ENCODE measurements around the gene FPR3.

The FPR3 gene

GRCh38 chr19:51815043-51815442, 20.1 kb downstream of the FPR3 start:
- TF ChIP-seq Cebpa-rat (IDR thresholded peaks at IDR 0.05) = no peak
- H3K27ac ChIP-seq = peak overlapping the region in 3 of 11 experiments; percentile 80 to 96 (median 95); a peak in 5 of 22 replicates
- H3K27me3 ChIP-seq = no peaks in the 10 kb centered on the region
- H3K4me3 ChIP-seq = no peak overlapping the region
- peak overlapping the region in 4 of 11 experiments; percentile 6 to 87 (median 48); a peak in 5 of 22 replicates for H3K4me2 ChIP-seq
- no peak overlapping the region for H3K9ac ChIP-seq
- peaks cover 0 to 33% (median 15%) of the 10 kb centered on the region in 11 experiments; a peak in 14 of 22 replicates for H3K36me3 ChIP-seq
- H4K20me1 ChIP-seq = no peaks in the 10 kb centered on the region
- peaks cover 4 to 97% (median 7%) of the 10 kb centered on the region in 10 experiments; a peak in 17 of 20 replicates for H3K4me1 ChIP-seq
- peaks cover 23 to 89% (median 68%) of the 10 kb centered on the region in 11 experiments for H3K9me3 ChIP-seq (replicated peaks in 1 of 11)

GRCh38 chr19:51816711-51817110, 21.8 kb downstream of the FPR3 start:
- H4K20me1 ChIP-seq = no peaks in the 10 kb centered on the region
- H3K4me2 ChIP-seq = peak overlapping the region in 5 of 11 experiments; percentile 7 to 87 (median 48); a peak in 9 of 22 replicates
- peaks cover 8 to 99% (median 17%) of the 10 kb centered on the region in 10 experiments; a peak in 17 of 20 replicates for H3K4me1 ChIP-seq
- peak overlapping the region in 3 of 11 experiments; percentile 43 to 80 (median 78); a peak in 6 of 22 replicates for H3K9ac ChIP-seq
- no peak overlapping the region for H3K4me3 ChIP-seq
- TF ChIP-seq Cebpa-rat (IDR thresholded peaks at IDR 0.05) = no peak
- H3K27ac ChIP-seq = peak overlapping the region in 5 of 11 experiments; percentile 39 to 96 (median 80); a peak in 9 of 22 replicates
- peaks cover 23 to 88% (median 60%) of the 10 kb centered on the region in 11 experiments for H3K9me3 ChIP-seq (replicated peaks in 1 of 11)
- H3K36me3 ChIP-seq = peaks cover 0 to 28% (median 6%) of the 10 kb centered on the region in 11 experiments; a peak in 9 of 22 replicates
- H3K27me3 ChIP-seq = no peaks in the 10 kb centered on the region

- peaks cover 0 to 84% (median 57%) of the 10 kb centered on the region in 11 experiments; a peak in 21 of 22 replicates for H3K9me3 ChIP-seq (replicated peaks in 1 of 11)
- H3K36me3 ChIP-seq = peaks cover 0 to 21% (median 8%) of the 10 kb centered on the region in 11 experiments; a peak in 9 of 22 replicates
- peaks cover 22 to 99% (median 35%) of the 10 kb centered on the region in 10 experiments for H3K4me1 ChIP-seq
- H4K20me1 ChIP-seq = no peaks in the 10 kb centered on the region
- peak overlapping the region in 3 of 11 experiments; percentile 2 to 69 (median 63); a peak in 4 of 22 replicates for H3K9ac ChIP-seq
- peak overlapping the region in 5 of 11 experiments; percentile 17 to 96 (median 72); a peak in 8 of 22 replicates for H3K27ac ChIP-seq
- H3K27me3 ChIP-seq = no peaks in the 10 kb centered on the region
- H3K4me2 ChIP-seq = peak overlapping the region; percentile 7 to 87 (median 29); a peak in 18 of 22 replicates
- no peak overlapping the region for H3K4me3 ChIP-seq
- no peak for TF ChIP-seq Cebpa-rat (IDR thresholded peaks at IDR 0.05)
Measured at GRCh38 chr19:51820011-51820410, 25.1 kb downstream of the FPR3 start.

- Histone ChIP-seq H3K9me3 (replicated peaks in 1 of 11) (peaks cover 0 to 84% (median 57%) of the 10 kb centered on the region in 11 experiments; a peak in 21 of 22 replicates), H3K4me2 (peak overlapping the region in 6 of 11 experiments; percentile 24 to 87 (median 38); a peak in 8 of 22 replicates), H3K4me3 (no peak overlapping the region), H3K9ac (peak overlapping the region in 2 of 11 experiments; percentile 63 to 69; a peak in 3 of 22 replicates), H3K27ac (peak overlapping the region in 4 of 11 experiments; percentile 15 to 96 (median 84); a peak in 7 of 22 replicates), H3K36me3 (peaks cover 0 to 17% (median 8%) of the 10 kb centered on the region in 11 experiments; a peak in 8 of 22 replicates), H3K4me1 (peaks cover 28 to 98% (median 41%) of the 10 kb centered on the region in 10 experiments), H3K27me3 (no peaks in the 10 kb centered on the region), H4K20me1 (no peaks in the 10 kb centered on the region)
- TF ChIP-seq Cebpa-rat (IDR thresholded peaks at IDR 0.05) = no peak
Measured at GRCh38 chr19:51820831-51821446, 26.0 kb downstream of the FPR3 start.

GRCh38 chr19:51821456-51821855, 26.5 kb downstream of the FPR3 start:
- no peak for TF ChIP-seq Cebpa-rat (IDR thresholded peaks at IDR 0.05)
- no peaks in the 10 kb centered on the region for H3K27me3 ChIP-seq

GRCh38 chr19:51821921-51822320, 27.0 kb downstream of the FPR3 start:
- no peaks in the 10 kb centered on the region for H3K27me3 ChIP-seq
- peak overlapping the region in 3 of 11 experiments; percentile 72 to 96 (median 95); a peak in 5 of 22 replicates for H3K27ac ChIP-seq
- peaks cover 28 to 98% (median 41%) of the 10 kb centered on the region in 10 experiments for H3K4me1 ChIP-seq
- H3K9me3 ChIP-seq (replicated peaks in 1 of 11) = peaks cover 9 to 87% (median 60%) of the 10 kb centered on the region in 11 experiments
- H4K20me1 ChIP-seq = no peaks in the 10 kb centered on the region
- H3K36me3 ChIP-seq = peaks cover 0 to 25% (median 15%) of the 10 kb centered on the region in 11 experiments; a peak in 16 of 22 replicates
- no peak for TF ChIP-seq Cebpa-rat (IDR thresholded peaks at IDR 0.05)
- peak overlapping the region in 2 of 11 experiments; percentile 23 to 26; a peak in 1 of 22 replicates for H3K9ac ChIP-seq
- H3K4me3 ChIP-seq = no peak overlapping the region
- H3K4me2 ChIP-seq = peak overlapping the region in 4 of 11 experiments; percentile 33 to 87 (median 78); a peak in 6 of 22 replicates

More at GRCh38 chr19:51821456-51821855, 26.5 kb downstream of the FPR3 start:
- peak overlapping the region in 3 of 11 experiments; percentile 30 to 87 (median 78); a peak in 5 of 22 replicates for H3K4me2 ChIP-seq
- H3K4me1 ChIP-seq = peaks cover 28 to 98% (median 41%) of the 10 kb centered on the region in 10 experiments
- H3K36me3 ChIP-seq = peaks cover 0 to 21% (median 10%) of the 10 kb centered on the region in 11 experiments; a peak in 15 of 22 replicates
- H3K9me3 ChIP-seq (replicated peaks in 1 of 11) = peaks cover 5 to 84% (median 57%) of the 10 kb centered on the region in 11 experiments
- H3K9ac ChIP-seq = peak overlapping the region in 1 of 11 experiments; percentile 26; a peak in 1 of 22 replicates
- no peaks in the 10 kb centered on the region for H4K20me1 ChIP-seq
- peak overlapping the region in 3 of 11 experiments; percentile 72 to 96 (median 95); a peak in 5 of 22 replicates for H3K27ac ChIP-seq
- no peak overlapping the region for H3K4me3 ChIP-seq

- Histone ChIP-seq H3K4me3 (no peak overlapping the region), H3K4me2 (peak overlapping the region in 4 of 11 experiments; percentile 33 to 87 (median 78); a peak in 7 of 22 replicates), H3K27me3 (no peaks in the 10 kb centered on the region), H3K27ac (peak overlapping the region in 3 of 11 experiments; percentile 85 to 96 (median 95); a peak in 5 of 22 replicates), H3K36me3 (peaks cover 0 to 28% (median 16%) of the 10 kb centered on the region in 11 experiments; a peak in 16 of 22 replicates), H3K9ac (peak overlapping the region in 2 of 11 experiments; percentile 23 to 26; a peak in 3 of 22 replicates), H4K20me1 (no peaks in the 10 kb centered on the region), H3K9me3 (replicated peaks in 1 of 11) (peaks cover 13 to 90% (median 64%) of the 10 kb centered on the region in 11 experiments), H3K4me1 (peaks cover 28 to 98% (median 41%) of the 10 kb centered on the region in 10 experiments)
- peak in 1 of 11 experiments; percentile 16; a peak in 1 of 22 replicates for TF ChIP-seq Cebpa-rat (IDR thresholded peaks at IDR 0.05)
Measured at GRCh38 chr19:51822325-51822724, 27.4 kb downstream of the FPR3 start.

- Histone ChIP-seq H3K27ac (peak overlapping the region in 4 of 11 experiments; percentile 22 to 96 (median 90); a peak in 6 of 22 replicates), H4K20me1 (no peaks in the 10 kb centered on the region), H3K9me3 (replicated peaks in 1 of 11) (peaks cover 20 to 90% (median 67%) of the 10 kb centered on the region in 11 experiments), H3K9ac (peak overlapping the region in 2 of 11 experiments; percentile 22; a peak in 3 of 22 replicates), H3K27me3 (no peaks in the 10 kb centered on the region), H3K36me3 (peaks cover 0 to 33% (median 18%) of the 10 kb centered on the region in 11 experiments; a peak in 16 of 22 replicates), H3K4me3 (0 out of 20 replicates have a peak overlapping the region, but pooled peaks of 1 of the 10 experiments have one; percentile 8), H3K4me1 (peaks cover 28 to 98% (median 41%) of the 10 kb centered on the region in 10 experiments), H3K4me2 (peak overlapping the region in 3 of 11 experiments; percentile 77 to 87 (median 78); a peak in 6 of 22 replicates)
- no peak for TF ChIP-seq Cebpa-rat (IDR thresholded peaks at IDR 0.05)
Measured at GRCh38 chr19:51822946-51823345, 28.0 kb downstream of the FPR3 start.
